Naive B cell (primary cell): ENCODE measurements around the gene RHBDD1. TPM values are rescaled to one million over a fixed set of nuclear protein-coding genes. Genes with fewer than 3 reads are reported as not detected.

Experiments
- ATAC-seq, 2 donors: fragments of 150-1000 bp; cut with Tn5 transposase; 2 replicates each; pipeline ENCODE4 v1.10.0; 2021; ENCODE audit warnings: low read depth in 2 of 2, mild to moderate bottlenecking in 2 of 2, moderate library complexity in 2 of 2
- DNase-seq: peaks from one replicate; pipeline ENCODE4 v3.0.0; 2022
- H3K27ac Mint-ChIP-seq, 6 donors: one replicate each; pipeline ENCODE4 v1.8.0; 2020 to 2022; ENCODE audit warnings: mild to moderate bottlenecking in 6 of 6, mixed read lengths in 6 of 6, moderate library complexity in 5 of 6, inconsistent platforms in 2 of 6
- H3K27me3 Mint-ChIP-seq, 3 donors: one replicate each; pipeline ENCODE4 v1.8.0; 2021 to 2022; ENCODE audit warnings: mixed read lengths in 3 of 3, mild to moderate bottlenecking in 1 of 3
- H3K36me3 Mint-ChIP-seq, 2 donors: one replicate each; pipeline ENCODE4 v1.8.0; 2020 to 2022; ENCODE audit warnings: mixed read lengths in 2 of 2, inconsistent platforms in 1 of 2, mild to moderate bottlenecking in 1 of 2
- H3K4me1 Mint-ChIP-seq, 3 donors: one replicate each; pipeline ENCODE4 v1.8.0; 2020 to 2022; ENCODE audit warnings: mixed read lengths in 3 of 3, inconsistent platforms in 1 of 3, mild to moderate bottlenecking in 1 of 3, moderate library complexity in 1 of 3
- H3K4me3 Mint-ChIP-seq, 8 donors: one replicate each; pipeline ENCODE4 v1.8.0; 2020 to 2022; ENCODE audit warnings: mild to moderate bottlenecking in 8 of 8, mixed read lengths in 8 of 8, moderate library complexity in 8 of 8, inconsistent platforms in 2 of 8
- H3K9me3 Mint-ChIP-seq, 7 donors: one replicate each; pipeline ENCODE4 v1.8.0; 2020 to 2022; ENCODE audit warnings: mixed read lengths in 7 of 7, mild to moderate bottlenecking in 5 of 7, inconsistent platforms in 2 of 7, moderate library complexity in 1 of 7
- polyA plus RNA-seq, 6 donors: library from polyadenylated mRNA; unstranded; fragments of 300-500 nt; fragmentation: Illumina TruSeq; gene quantifications; one replicate each; pipeline ENCODE4 v1.2.3, GENCODE V29; 2021; ENCODE audit warnings: low read depth in 6 of 6

RHBDD1 gene
- polyA plus RNA-seq, 6 donors from 2014 or later, result 30.6 to 63.5 (median 49.6) TPM

- DNase-seq (no peak), ATAC-seq (no peak)
- no peak overlapping the region for H3K4me3 Mint-ChIP-seq
- peak overlapping the region in 4 of 6 donors; percentile 30 to 66 (median 34) for H3K27ac Mint-ChIP-seq
- peaks cover 16 to 27% (median 18%) of the 10 kb centered on the region in 3 donors for H3K4me1 Mint-ChIP-seq
- peaks cover 30 to 31% of the 10 kb centered on the region in 2 donors for H3K36me3 Mint-ChIP-seq
- no peaks in the 10 kb centered on the region for H3K27me3 Mint-ChIP-seq
- H3K9me3 Mint-ChIP-seq, result peaks cover 0 to 4% (median 0%) of the 10 kb centered on the region in 7 donors
These were observed 32.7 kb downstream of the RHBDD1 start for GRCh38 chr2:226868331-226869162.

- no peaks in the 10 kb centered on the region for H3K27me3 Mint-ChIP-seq
- H3K36me3 Mint-ChIP-seq, result peaks cover 33 to 36% of the 10 kb centered on the region in 2 donors
- H3K4me3 Mint-ChIP-seq, result no peak overlapping the region
- H3K4me1 Mint-ChIP-seq, result peaks cover 24 to 29% (median 25%) of the 10 kb centered on the region in 3 donors
- peaks cover 0 to 5% (median 0%) of the 10 kb centered on the region in 7 donors for H3K9me3 Mint-ChIP-seq
- H3K27ac Mint-ChIP-seq, result no peak overlapping the region
- no peak for ATAC-seq
- no peak for DNase-seq
These were observed 33.5 kb downstream of the RHBDD1 start for GRCh38 chr2:226869371-226869770.

GRCh38 chr2:226873051-226873620 is 37.3 kb downstream of the RHBDD1 start:
- peaks cover 0 to 5% (median 0%) of the 10 kb centered on the region in 7 donors for H3K9me3 Mint-ChIP-seq
- no peaks in the 10 kb centered on the region for H3K27me3 Mint-ChIP-seq
- H3K27ac Mint-ChIP-seq, result peak overlapping the region in 2 of 6 donors; percentile 34 to 78
- H3K36me3 Mint-ChIP-seq, result peaks cover 20 to 30% of the 10 kb centered on the region in 2 donors
- ATAC-seq (no peak), DNase-seq (no peak)
- H3K4me3 Mint-ChIP-seq, result peak overlapping the region in 2 of 8 donors; percentile 8 to 26
- peaks cover 31 to 35% (median 34%) of the 10 kb centered on the region in 3 donors for H3K4me1 Mint-ChIP-seq

- peak overlapping the region in 4 of 6 donors; percentile 5 to 78 (median 41) for H3K27ac Mint-ChIP-seq
- peak overlapping the region in 2 of 8 donors; percentile 8 to 39 for H3K4me3 Mint-ChIP-seq
- H3K9me3 Mint-ChIP-seq, result peaks cover 0 to 5% (median 0%) of the 10 kb centered on the region in 7 donors
- H3K27me3 Mint-ChIP-seq, result no peaks in the 10 kb centered on the region
- peaks cover 34 to 36% (median 34%) of the 10 kb centered on the region in 3 donors for H3K4me1 Mint-ChIP-seq
- ATAC-seq, result no peak
- H3K36me3 Mint-ChIP-seq, result peaks cover 18 to 29% of the 10 kb centered on the region in 2 donors
- DNase-seq, result no peak
These were observed 38.0 kb downstream of the RHBDD1 start for GRCh38 chr2:226873826-226874225.

GRCh38 chr2:226874749-226875148 is 38.9 kb downstream of the RHBDD1 start:
- Mint-ChIP-seq H3K27ac (peak overlapping the region; percentile 5 to 51 (median 24)), H3K9me3 (peaks cover 0 to 5% (median 0%) of the 10 kb centered on the region in 7 donors), H3K4me3 (peak overlapping the region in 1 of 8 donors; percentile 0), H3K36me3 (peaks cover 17 to 28% of the 10 kb centered on the region in 2 donors), H3K4me1 (peaks cover 35 to 44% (median 37%) of the 10 kb centered on the region in 3 donors), H3K27me3 (no peaks in the 10 kb centered on the region)
- DNase-seq (no peak), ATAC-seq (no peak)

- H3K27me3 Mint-ChIP-seq, result no peaks in the 10 kb centered on the region
- H3K4me1 Mint-ChIP-seq, result peaks cover 32 to 53% (median 41%) of the 10 kb centered on the region in 3 donors
- DNase-seq, result peak; percentile 6
- peak overlapping the region in 5 of 6 donors; percentile 3 to 42 (median 13) for H3K27ac Mint-ChIP-seq
- H3K9me3 Mint-ChIP-seq, result peaks cover 0 to 5% (median 0%) of the 10 kb centered on the region in 7 donors
- ATAC-seq, result peak; percentile 57 to 79
- peaks cover 15 to 32% of the 10 kb centered on the region in 2 donors for H3K36me3 Mint-ChIP-seq
- H3K4me3 Mint-ChIP-seq, result peak overlapping the region in 1 of 8 donors; percentile 22
These were observed 39.8 kb downstream of the RHBDD1 start for GRCh38 chr2:226875438-226876225.

- peak overlapping the region in 1 of 6 donors; percentile 35 for H3K27ac Mint-ChIP-seq
- no peak overlapping the region for H3K4me3 Mint-ChIP-seq
- H3K9me3 Mint-ChIP-seq, result peaks cover 0 to 5% (median 0%) of the 10 kb centered on the region in 7 donors
- no peak for ATAC-seq
- H3K27me3 Mint-ChIP-seq, result no peaks in the 10 kb centered on the region
- DNase-seq, result no peak
- peaks cover 38 to 60% (median 49%) of the 10 kb centered on the region in 3 donors for H3K4me1 Mint-ChIP-seq
- peaks cover 26 to 40% of the 10 kb centered on the region in 2 donors for H3K36me3 Mint-ChIP-seq
These were observed 41.6 kb downstream of the RHBDD1 start for GRCh38 chr2:226877491-226877890.

DNA sequence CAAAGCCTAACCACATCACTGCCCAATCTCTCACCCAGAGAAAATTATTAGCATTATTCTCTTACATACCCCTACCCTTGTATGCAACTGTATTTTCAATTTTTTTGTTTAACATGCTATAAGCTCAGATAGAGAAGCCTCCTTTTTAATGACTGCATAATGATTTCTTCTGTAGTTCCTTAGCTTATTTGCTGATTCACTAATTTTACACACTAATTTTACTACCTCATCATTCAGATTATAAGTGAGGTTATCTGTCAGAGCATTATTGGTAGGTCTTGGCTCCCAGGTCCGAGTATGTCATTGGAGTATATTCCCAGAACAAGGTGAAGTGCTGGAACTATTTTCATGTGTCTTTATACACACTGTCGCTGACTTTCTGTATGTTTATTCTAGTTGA is 45.4 kb downstream of the RHBDD1 start:
- Mint-ChIP-seq H3K27me3 (no peaks in the 10 kb centered on the region), H3K27ac (peak overlapping the region in 3 of 6 donors; percentile 2 to 96 (median 24)), H3K36me3 (peaks cover 20 to 39% of the 10 kb centered on the region in 2 donors), H3K4me3 (no peak overlapping the region), H3K9me3 (peaks cover 0 to 4% (median 0%) of the 10 kb centered on the region in 7 donors), H3K4me1 (peaks cover 14 to 40% (median 18%) of the 10 kb centered on the region in 3 donors)
- DNase-seq (no peak), ATAC-seq (no peak)

GRCh38 chr2:226882606-226883005 is 46.8 kb downstream of the RHBDD1 start:
- H3K9me3 Mint-ChIP-seq, result peaks cover 0 to 4% (median 0%) of the 10 kb centered on the region in 7 donors
- ATAC-seq (no peak), DNase-seq (no peak)
- peaks cover 14 to 40% (median 18%) of the 10 kb centered on the region in 3 donors for H3K4me1 Mint-ChIP-seq
- H3K4me3 Mint-ChIP-seq, result no peak overlapping the region
- H3K27me3 Mint-ChIP-seq, result no peaks in the 10 kb centered on the region
- peak overlapping the region in 1 of 6 donors; percentile 30 for H3K27ac Mint-ChIP-seq
- peaks cover 20 to 45% of the 10 kb centered on the region in 2 donors for H3K36me3 Mint-ChIP-seq

DNA sequence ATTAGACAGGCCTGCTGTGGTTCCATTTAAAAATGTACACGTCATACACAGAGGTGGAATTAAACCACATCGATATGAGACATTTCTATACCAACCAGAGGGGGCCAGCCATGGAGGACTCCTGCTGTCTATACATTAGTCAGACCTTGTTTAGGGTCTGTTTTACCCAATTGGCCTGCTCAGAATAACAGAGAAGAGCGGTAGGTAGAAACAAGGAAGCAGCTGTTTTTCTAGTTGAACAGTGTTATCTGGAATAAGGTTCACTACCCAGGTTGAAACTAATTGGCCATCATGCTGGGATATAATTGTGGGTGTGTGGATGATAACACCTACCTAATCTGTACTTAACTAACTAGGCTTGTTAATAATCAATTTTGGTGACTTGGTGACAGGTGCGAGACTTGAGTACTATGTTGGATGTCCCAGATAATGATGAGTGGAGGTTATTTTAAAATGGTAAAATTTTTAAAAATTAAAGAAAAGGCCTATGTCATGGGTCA is 47.5 kb downstream of the RHBDD1 start:
- Mint-ChIP-seq H3K9me3 (peaks cover 0 to 4% (median 0%) of the 10 kb centered on the region in 7 donors), H3K36me3 (peaks cover 19 to 45% of the 10 kb centered on the region in 2 donors), H3K4me3 (no peak overlapping the region), H3K27ac (peak overlapping the region in 1 of 6 donors; percentile 32), H3K27me3 (no peaks in the 10 kb centered on the region), H3K4me1 (peaks cover 14 to 40% (median 18%) of the 10 kb centered on the region in 3 donors)
- DNase-seq (no peak), ATAC-seq (no peak)

DNA sequence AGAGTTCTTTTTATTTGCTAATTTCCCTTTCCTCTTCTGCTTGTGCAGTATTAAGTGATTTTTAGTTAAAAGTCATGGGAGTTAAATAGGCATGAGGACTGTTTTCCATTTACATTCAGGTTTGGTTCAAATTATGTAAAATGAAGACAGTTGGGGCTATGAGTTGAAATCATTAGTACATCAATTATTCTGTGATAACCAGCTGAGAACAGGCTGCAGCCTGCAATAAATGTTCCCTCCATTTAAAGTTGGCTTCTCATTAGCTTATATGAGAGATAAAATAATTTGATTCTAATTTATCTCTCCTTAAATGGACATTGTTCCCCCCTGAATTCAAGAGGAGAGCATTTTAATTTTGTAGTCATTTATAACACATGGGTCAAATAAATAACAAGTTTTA is 48.3 kb downstream of the RHBDD1 start:
- Mint-ChIP-seq H3K4me1 (peaks cover 12 to 37% (median 17%) of the 10 kb centered on the region in 3 donors), H3K27me3 (no peaks in the 10 kb centered on the region), H3K4me3 (no peak overlapping the region), H3K27ac (no peak overlapping the region), H3K36me3 (peaks cover 12 to 38% of the 10 kb centered on the region in 2 donors), H3K9me3 (peaks cover 0 to 4% (median 0%) of the 10 kb centered on the region in 7 donors)
- DNase-seq (no peak), ATAC-seq (no peak)

- no peak overlapping the region for H3K4me3 Mint-ChIP-seq
- no peak for ATAC-seq
- H3K27ac Mint-ChIP-seq, result peak overlapping the region in 1 of 6 donors; percentile 59
- peaks cover 6 to 33% of the 10 kb centered on the region in 2 donors for H3K36me3 Mint-ChIP-seq
- H3K27me3 Mint-ChIP-seq, result no peaks in the 10 kb centered on the region
- H3K4me1 Mint-ChIP-seq, result peaks cover 8 to 20% (median 10%) of the 10 kb centered on the region in 3 donors
- H3K9me3 Mint-ChIP-seq, result peaks cover 0 to 4% (median 0%) of the 10 kb centered on the region in 7 donors
- no peak for DNase-seq
These were observed 50.0 kb downstream of the RHBDD1 start for GRCh38 chr2:226885769-226886435.
